Stimulated activated CD4-positive, alpha-beta T cell treated with anti-CD3 and anti-CD28 coated beads, Interleukin-2, amount 100 ng/mL, for 24 hours (primary cell): ENCODE measurements around the gene TEX11.

Experiments
- DNase-seq, 2 donors: peaks; one replicate each; pipeline ENCODE4 v3.0.0-alpha.2; 2020

Gene TEX11

DNA sequence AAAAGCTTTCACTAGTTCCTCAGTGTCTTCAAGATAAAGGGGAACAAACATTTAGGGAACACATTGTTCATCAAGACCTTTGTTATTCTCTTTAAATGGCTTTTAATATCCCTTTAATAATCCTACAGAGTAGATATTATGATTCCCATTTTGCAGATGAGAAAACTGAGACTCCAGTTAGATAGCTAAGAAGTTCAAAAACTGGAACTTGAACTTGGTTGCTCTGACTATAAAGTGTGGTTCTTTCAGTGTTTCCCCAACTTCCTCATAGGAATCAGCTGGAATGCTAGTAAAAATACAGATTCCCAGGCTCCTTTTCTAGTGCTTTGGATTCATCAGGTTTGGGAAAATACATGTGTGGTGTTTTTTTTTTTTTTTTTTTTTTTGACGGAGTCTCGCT is 426.2 kb downstream of the TEX11 start:
- DNase-seq = no peak

DNA sequence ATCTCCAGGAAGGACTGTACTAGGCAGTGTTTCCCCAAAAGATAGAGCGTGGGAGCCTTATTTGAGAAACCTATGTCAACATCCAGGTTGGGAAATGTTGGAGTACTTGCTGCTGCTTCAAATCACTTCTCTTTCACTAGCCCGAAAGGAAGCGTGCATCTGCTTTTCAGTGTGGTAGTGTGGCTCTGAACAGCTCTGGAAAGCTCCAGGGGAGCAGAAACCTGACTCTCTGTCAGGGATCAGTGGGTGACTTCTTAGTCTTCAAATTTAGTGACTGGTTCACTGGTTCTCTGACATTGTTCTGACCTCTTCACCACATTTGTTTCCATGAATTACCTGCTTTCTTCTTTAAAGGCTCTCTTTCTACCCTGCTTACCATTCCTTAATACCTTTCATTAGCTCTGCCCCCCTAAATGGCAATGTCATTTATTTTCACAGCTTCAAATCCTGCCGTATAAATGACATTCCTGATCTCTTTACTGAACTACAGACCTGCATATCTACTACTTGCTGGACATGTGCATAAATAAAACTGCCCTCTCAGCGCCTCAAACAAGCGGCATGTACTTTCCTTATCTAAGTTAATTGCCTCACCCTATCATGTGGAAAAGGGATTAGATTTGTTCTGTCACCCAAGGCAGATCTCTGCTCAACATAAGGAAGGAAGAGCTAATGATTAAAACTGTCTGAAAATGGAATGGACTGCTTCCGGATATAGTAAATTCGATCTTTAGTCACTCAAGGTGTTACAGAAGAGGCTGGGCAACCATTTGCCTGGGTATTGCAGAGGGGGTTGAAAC is 426.8 kb downstream of the TEX11 start:
- DNase-seq = no peak

DNA sequence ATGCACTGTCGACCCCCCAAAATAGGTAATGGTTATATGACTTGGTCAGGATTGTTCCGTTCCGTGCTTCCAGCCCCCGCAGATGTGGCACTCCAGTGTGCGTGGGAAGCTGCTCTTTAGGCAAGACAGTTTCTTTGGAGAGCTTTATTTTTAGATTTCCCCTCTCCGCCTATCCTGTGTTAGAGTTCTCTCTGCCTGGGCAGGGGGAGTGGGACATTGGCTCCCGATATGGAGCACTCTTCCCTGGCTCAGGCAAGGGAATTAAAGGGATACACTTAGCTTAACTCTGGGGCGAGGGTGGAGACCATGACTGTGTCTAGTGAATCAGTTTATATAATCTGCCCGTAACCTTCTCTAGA is 427.9 kb downstream of the TEX11 start:
- no peak for DNase-seq

DNA sequence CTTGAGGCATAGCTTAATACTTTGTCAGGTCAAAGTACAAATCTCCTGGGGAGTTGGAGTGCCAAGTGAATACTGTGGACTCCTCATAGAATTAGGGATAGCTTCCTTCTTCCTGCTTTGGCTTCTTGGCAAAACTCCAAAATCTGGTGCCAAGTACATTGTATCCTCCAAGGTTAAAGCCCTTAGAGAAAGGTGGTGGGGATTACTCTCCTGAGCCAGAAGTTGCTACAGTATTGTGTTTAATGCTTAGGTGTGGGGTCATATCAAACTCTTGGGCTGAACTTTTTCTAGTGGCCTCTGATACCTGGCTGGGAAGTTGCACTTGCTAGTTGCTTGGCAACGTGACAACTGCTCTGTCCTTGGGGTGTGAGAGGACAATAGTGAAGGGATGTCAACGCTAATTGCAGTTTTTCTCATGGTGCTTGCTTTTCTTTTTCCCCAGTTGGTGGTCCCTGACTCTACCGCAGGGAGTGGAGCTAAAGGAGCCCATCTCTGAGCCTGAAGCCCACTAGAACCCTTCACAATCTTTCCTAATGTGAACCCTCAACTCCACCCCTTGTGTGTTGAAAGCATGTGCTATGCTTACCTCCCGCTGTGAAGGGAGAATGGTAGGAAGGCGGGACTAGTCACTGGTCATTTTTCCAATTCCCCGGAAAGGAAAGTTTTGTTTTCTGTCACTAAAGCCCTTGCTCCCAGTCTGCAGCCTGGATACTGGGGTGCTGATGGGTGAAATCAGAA is 428.4 kb downstream of the TEX11 start:
- DNase-seq = no peak

DNA sequence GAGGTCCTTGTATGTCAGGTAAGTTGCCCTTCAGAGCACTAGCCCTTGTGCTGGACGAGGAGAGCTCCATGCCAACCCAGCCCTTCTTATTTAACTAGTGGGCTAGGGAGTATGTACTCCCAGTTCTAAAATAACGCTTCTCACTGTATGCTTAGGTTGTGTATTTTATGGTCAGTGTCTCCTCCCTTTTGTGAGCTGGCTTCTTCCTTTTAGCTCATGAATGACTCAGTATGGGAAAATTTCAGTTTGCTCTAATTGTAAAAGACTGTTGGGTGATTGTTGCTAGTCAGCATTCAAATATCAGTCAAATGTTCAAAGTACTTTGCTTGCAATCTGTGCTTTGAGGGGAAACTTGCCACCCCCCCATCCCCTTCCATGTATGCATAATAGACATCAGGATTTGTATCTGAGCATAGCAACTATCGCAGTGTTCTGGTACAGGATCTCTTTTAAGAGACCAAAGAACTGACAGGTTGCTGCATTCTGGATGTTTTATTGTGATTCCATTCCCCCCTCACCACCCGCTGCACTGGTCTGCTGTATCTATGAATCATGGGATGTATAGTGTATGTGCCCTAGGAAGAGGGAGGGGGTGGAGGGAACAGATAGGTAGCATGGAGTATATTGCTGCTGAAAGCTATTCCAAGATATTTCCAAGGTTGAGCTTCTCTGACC is 429.1 kb downstream of the TEX11 start:
- DNase-seq = no peak
